Mesenchymal stem cell (in vitro differentiated cells and primary cell): Measurements from ENCODE around the gene SORT1.

Experiments used
- DNase-seq: peaks from one replicate; pipeline ENCODE4 v3.0.0-alpha.2; 2013
- H2AFZ ChIP-seq: one replicate; pipeline ENCODE4 v1.6.1; 2013; ENCODE audit warnings: low read depth, mild to moderate bottlenecking, control low read depth, inconsistent platforms, low read length, moderate library complexity
- H2AK5ac ChIP-seq: 2 replicates; pipeline ENCODE4 v1.6.1; 2013; ENCODE audit warnings: low read length, moderate library complexity, mild to moderate bottlenecking, inconsistent platforms; ENCODE audit not compliant: severe bottlenecking
- H2BK120ac ChIP-seq: one replicate; pipeline ENCODE4 v1.6.1; 2013; ENCODE audit warnings: low read depth, mild to moderate bottlenecking, inconsistent platforms, low read length, moderate library complexity
- H2BK12ac ChIP-seq, 2 experiments: one replicate each; pipeline ENCODE4 v1.6.1; 2013; ENCODE audit warnings: inconsistent platforms in 2 of 2, low read length in 2 of 2, mild to moderate bottlenecking in 2 of 2, moderate library complexity in 2 of 2, control low read depth in 1 of 2
- H2BK15ac ChIP-seq: one replicate; pipeline ENCODE4 v1.6.1; 2013; ENCODE audit warnings: mild to moderate bottlenecking, low read depth, inconsistent platforms; ENCODE audit not compliant: poor library complexity, severe bottlenecking
- H2BK5ac ChIP-seq: 2 replicates; pipeline ENCODE4 v1.6.1; 2013; ENCODE audit warnings: low read depth, mild to moderate bottlenecking, low read length, control low read depth, inconsistent platforms; ENCODE audit not compliant: poor library complexity, severe bottlenecking
- H3K14ac ChIP-seq, 2 experiments: one replicate each; pipeline ENCODE4 v1.6.1; 2013; ENCODE audit warnings: inconsistent platforms in 2 of 2, low read length in 2 of 2, control low read depth in 1 of 2, mild to moderate bottlenecking in 1 of 2, moderate library complexity in 1 of 2
- H3K18ac ChIP-seq, 2 experiments: one replicate each; pipeline ENCODE4 v1.6.1; 2013; ENCODE audit warnings: inconsistent platforms in 2 of 2, low read length in 2 of 2, control low read depth in 1 of 2, low read depth in 1 of 2, mild to moderate bottlenecking in 1 of 2
- H3K23ac ChIP-seq, 2 experiments: one replicate each; pipeline ENCODE4 v1.6.1; 2013; ENCODE audit warnings: inconsistent platforms in 2 of 2, low read length in 2 of 2, mild to moderate bottlenecking in 2 of 2, moderate library complexity in 2 of 2, control low read depth in 1 of 2
- H3K27ac ChIP-seq: 2 replicates; pipeline ENCODE4 v1.5.1; 2013; ENCODE audit warnings: mild to moderate bottlenecking, moderate library complexity, low read length, control low read depth, inconsistent platforms; ENCODE audit not compliant: poor library complexity, severe bottlenecking
- H3K27me3 ChIP-seq, 2 experiments: 2 replicates each; pipeline versions ENCODE4 v1.6.1 to v1.7.0; 2013; ENCODE audit warnings: low read length in 2 of 2, mild to moderate bottlenecking in 2 of 2, moderate library complexity in 2 of 2, control low read depth in 1 of 2, inconsistent platforms in 1 of 2; ENCODE audit not compliant: control insufficient read depth in 1 of 2, insufficient read depth in 1 of 2
- H3K36me3 ChIP-seq, 2 experiments: 2 replicates each; pipeline versions ENCODE4 v1.6.1 to v1.7.0; 2013; ENCODE audit warnings: low read length in 2 of 2, control low read depth in 1 of 2, inconsistent platforms in 1 of 2, low read depth in 1 of 2, mild to moderate bottlenecking in 1 of 2; ENCODE audit not compliant: insufficient read depth in 2 of 2, control insufficient read depth in 1 of 2
- H3K4ac ChIP-seq, 2 experiments: one replicate each; pipeline ENCODE4 v1.6.1; 2013; ENCODE audit warnings: inconsistent platforms in 2 of 2, low read length in 2 of 2, mild to moderate bottlenecking in 2 of 2, moderate library complexity in 2 of 2, control low read depth in 1 of 2, low read depth in 1 of 2
- H3K4me1 ChIP-seq: 2 replicates; pipeline ENCODE4 v1.6.1; 2013; ENCODE audit warnings: low read depth, low read length, control low read depth; ENCODE audit not compliant: control insufficient read depth, insufficient read depth
- H3K4me2 ChIP-seq: 2 replicates; pipeline ENCODE4 v1.6.1; 2013; ENCODE audit warnings: low read length, mild to moderate bottlenecking, inconsistent platforms; ENCODE audit not compliant: poor library complexity, severe bottlenecking
- H3K4me3 ChIP-seq, 2 experiments: 2 replicates each; pipeline versions ENCODE4 v1.5.1 to v1.7.0; 2013; ENCODE audit warnings: low read length in 2 of 2, mild to moderate bottlenecking in 2 of 2, control low read depth in 1 of 2, low read depth in 1 of 2; ENCODE audit not compliant: insufficient read depth in 1 of 2
- H3K79me1 ChIP-seq: replicated peaks from 2 replicates; pipeline ENCODE4 v1.6.1; 2013; ENCODE audit warnings: mild to moderate bottlenecking, control low read depth, low read length, inconsistent platforms; ENCODE audit not compliant: poor library complexity, severe bottlenecking
- H3K9ac ChIP-seq: 2 replicates; pipeline ENCODE4 v1.7.0; 2013; ENCODE audit warnings: mild to moderate bottlenecking, low read length, moderate library complexity
- H3K9me3 ChIP-seq: 2 replicates; pipeline ENCODE4 v1.7.0; 2013; ENCODE audit warnings: mild to moderate bottlenecking, low read length; ENCODE audit not compliant: control insufficient read depth
- H4K8ac ChIP-seq: one replicate; pipeline ENCODE4 v1.6.1; 2013; ENCODE audit warnings: inconsistent platforms, mild to moderate bottlenecking, low read length, moderate library complexity
- H4K91ac ChIP-seq: one replicate; pipeline ENCODE4 v1.6.1; 2013; ENCODE audit warnings: mild to moderate bottlenecking, low read length, inconsistent platforms
- WGBS: methylation state at CpG from one replicate; pipeline ENCODE4 v1.1.7; 2013; ENCODE audit warnings: mixed read lengths; 5-methylcytosine and 5-hydroxymethylcytosine counted together

The SORT1 gene

GRCh38 chr1:109262231-109263055 is 135.3 kb downstream of the SORT1 start:
- Histone ChIP-seq H3K4me1 (peaks cover 37% of the 10 kb centered on the region), H3K79me1 (no peaks in the 10 kb centered on the region), H3K27me3 (peaks cover 0 to 21% of the 10 kb centered on the region in 2 experiments), H3K36me3 (peaks cover 0 to 63% of the 10 kb centered on the region in 2 experiments), H3K18ac (no peak overlapping the region), H4K8ac (no peak overlapping the region), H2AFZ (no peak overlapping the region), H3K4me3 (no peak overlapping the region), H2BK5ac (no peak overlapping the region), H2BK120ac (no peak overlapping the region), H4K91ac (no peak overlapping the region), H3K4me2 (no peak overlapping the region), H2BK12ac (no peak overlapping the region), H3K4ac (no peak overlapping the region), H2AK5ac (no peak overlapping the region), H3K23ac (no peak overlapping the region), H3K27ac (no peak overlapping the region), H3K14ac (no peak overlapping the region), H3K9me3 (no peaks in the 10 kb centered on the region), H2BK15ac (no peak overlapping the region), H3K9ac (no peak overlapping the region)
- no peak for DNase-seq
- WGBS: 92% methylated on average over 22 of the region's 22 CpGs

GRCh38 chr1:109261578-109261977 is 136.1 kb downstream of the SORT1 start:
- H3K4me2 ChIP-seq: no peak overlapping the region
- DNase-seq: no peak
- peaks cover 0 to 21% of the 10 kb centered on the region in 2 experiments for H3K27me3 ChIP-seq
- H2BK5ac ChIP-seq: no peak overlapping the region
- H2AK5ac ChIP-seq: no peak overlapping the region
- no peak overlapping the region for H4K91ac ChIP-seq
- H3K9me3 ChIP-seq: no peaks in the 10 kb centered on the region
- H3K4me3 ChIP-seq: no peak overlapping the region
- no peak overlapping the region for H3K27ac ChIP-seq
- H3K36me3 ChIP-seq: peaks cover 0 to 60% of the 10 kb centered on the region in 2 experiments
- no peak overlapping the region for H3K23ac ChIP-seq
- no peak overlapping the region for H4K8ac ChIP-seq
- H3K79me1 ChIP-seq: no peaks in the 10 kb centered on the region
- WGBS: 97% methylated on average over 6 of the region's 6 CpGs
- H3K18ac ChIP-seq: no peak overlapping the region
- no peak overlapping the region for H2AFZ ChIP-seq
- H2BK12ac ChIP-seq: no peak overlapping the region
- no peak overlapping the region for H2BK120ac ChIP-seq
- H3K4me1 ChIP-seq: peaks cover 35% of the 10 kb centered on the region
- no peak overlapping the region for H3K9ac ChIP-seq
- H3K14ac ChIP-seq: no peak overlapping the region
- H3K4ac ChIP-seq: no peak overlapping the region
- H2BK15ac ChIP-seq: peak overlapping the region; percentile 61

GRCh38 chr1:109261006-109261405 is 136.7 kb downstream of the SORT1 start:
- H3K4me2 ChIP-seq: no peak overlapping the region
- H2AFZ ChIP-seq: no peak overlapping the region
- DNase-seq: no peak
- WGBS: 91% methylated on average over 16 of the region's 16 CpGs
- H3K4ac ChIP-seq: no peak overlapping the region
- no peak overlapping the region for H3K14ac ChIP-seq
- no peaks in the 10 kb centered on the region for H3K9me3 ChIP-seq
- H3K23ac ChIP-seq: no peak overlapping the region
- peaks cover 0 to 59% of the 10 kb centered on the region in 2 experiments for H3K36me3 ChIP-seq
- no peak overlapping the region for H2AK5ac ChIP-seq
- H2BK12ac ChIP-seq: no peak overlapping the region
- H3K18ac ChIP-seq: no peak overlapping the region
- no peak overlapping the region for H2BK15ac ChIP-seq
- no peak overlapping the region for H3K9ac ChIP-seq
- H2BK5ac ChIP-seq: no peak overlapping the region
- H3K27ac ChIP-seq: no peak overlapping the region
- no peak overlapping the region for H3K4me3 ChIP-seq
- no peak overlapping the region for H4K8ac ChIP-seq
- no peak overlapping the region for H2BK120ac ChIP-seq
- H3K27me3 ChIP-seq: peaks cover 0 to 25% of the 10 kb centered on the region in 2 experiments
- peaks cover 35% of the 10 kb centered on the region for H3K4me1 ChIP-seq
- H4K91ac ChIP-seq: no peak overlapping the region
- no peaks in the 10 kb centered on the region for H3K79me1 ChIP-seq

- Histone ChIP-seq H3K14ac (no peak overlapping the region), H3K4me2 (no peak overlapping the region), H3K4me3 (no peak overlapping the region), H2AK5ac (no peak overlapping the region), H3K27ac (no peak overlapping the region), H3K36me3 (peaks cover 0 to 53% of the 10 kb centered on the region in 2 experiments), H3K9me3 (no peaks in the 10 kb centered on the region), H3K4me1 (peaks cover 43% of the 10 kb centered on the region), H2BK15ac (no peak overlapping the region), H2BK120ac (no peak overlapping the region), H3K4ac (no peak overlapping the region), H2AFZ (no peak overlapping the region), H4K8ac (no peak overlapping the region), H3K9ac (no peak overlapping the region), H4K91ac (no peak overlapping the region), H2BK12ac (no peak overlapping the region), H3K23ac (no peak overlapping the region), H3K79me1 (peaks cover 3% of the 10 kb centered on the region), H3K18ac (no peak overlapping the region), H3K27me3 (peaks cover 0 to 32% of the 10 kb centered on the region in 2 experiments), H2BK5ac (no peak overlapping the region)
- DNase-seq: no peak
- 77% methylated on average over 5 of the region's 7 CpGs for WGBS
Observed at GRCh38 chr1:109259674-109260557, 137.8 kb downstream of the SORT1 start.
